Liver (tissue), 9 donors: Measurements from ENCODE around the gene CD96. TPM values are rescaled to one million over a fixed set of nuclear protein-coding genes. Genes with fewer than 3 reads are reported as not detected.

Experiments used
- DNase-seq: peaks from one replicate; pipeline ENCODE4 v3.0.0-alpha.2; 2017; ENCODE audit warnings: low spot score
- H3K27ac ChIP-seq, 2 donors: one replicate each; pipeline ENCODE4 v1.7.0; 2013; ENCODE audit warnings: inconsistent platforms in 2 of 2, low read length in 2 of 2, control low read depth in 1 of 2, low read depth in 1 of 2, mild to moderate bottlenecking in 1 of 2
- H3K27me3 ChIP-seq, 4 donors: one replicate each; pipeline versions ENCODE4 v1.6.1 to v1.7.0; 2013; ENCODE audit warnings: low read length in 3 of 4, inconsistent platforms in 1 of 4, mild to moderate bottlenecking in 1 of 4, moderate library complexity in 1 of 4; ENCODE audit not compliant: control insufficient read depth in 4 of 4, insufficient read depth in 4 of 4
- H3K36me3 ChIP-seq, 4 donors: one replicate each; pipeline versions ENCODE4 v1.6.1 to v1.7.0; 2013; ENCODE audit warnings: low read length in 3 of 4, mild to moderate bottlenecking in 3 of 4, low read depth in 1 of 4, moderate library complexity in 1 of 4; ENCODE audit not compliant: control insufficient read depth in 4 of 4, insufficient read depth in 3 of 4
- H3K4me1 ChIP-seq, 4 donors: one replicate each; pipeline versions ENCODE4 v1.6.1 to v1.7.0; 2013; ENCODE audit warnings: low read length in 3 of 4, mild to moderate bottlenecking in 3 of 4, moderate library complexity in 1 of 4; ENCODE audit not compliant: control insufficient read depth in 4 of 4, insufficient read depth in 4 of 4
- H3K4me3 ChIP-seq, 3 donors: one replicate each; pipeline versions ENCODE4 v1.6.1 to v1.7.0; 2013; ENCODE audit warnings: low read length in 3 of 3, control low read depth in 1 of 3, low read depth in 1 of 3, mild to moderate bottlenecking in 1 of 3
- H3K9ac ChIP-seq, 2 donors: one replicate each; pipeline ENCODE4 v1.7.0; 2013; ENCODE audit warnings: low read length in 2 of 2, mild to moderate bottlenecking in 2 of 2, moderate library complexity in 2 of 2, control low read depth in 1 of 2, low read depth in 1 of 2
- H3K9me3 ChIP-seq, 4 donors: one replicate each; pipeline versions ENCODE4 v1.6.1 to v1.7.0; 2013; ENCODE audit warnings: low read length in 3 of 4; ENCODE audit not compliant: control insufficient read depth in 4 of 4
- EGR1 ChIP-seq, 2 donors: IDR thresholded peaks; 2 replicates each; pipeline ENCODE4 v1.6.1; 2016 to 2018; ENCODE audit warnings: antibody characterized with exemption in 2 of 2, low read depth in 2 of 2
- FOXA1 ChIP-seq: IDR thresholded peaks from 2 replicates; pipeline ENCODE4 v1.6.1; 2016; ENCODE audit warnings: antibody characterized with exemption
- FOXA2 ChIP-seq: IDR thresholded peaks from 2 replicates; pipeline ENCODE4 v1.6.1; 2016; ENCODE audit warnings: antibody characterized with exemption
- GABPA ChIP-seq, 2 donors: IDR thresholded peaks in 1 of 2; conservative IDR thresholded peaks in 1 of 2; 2 replicates each; pipeline ENCODE4 v1.6.1; 2016; ENCODE audit warnings: antibody characterized with exemption in 2 of 2, mild to moderate bottlenecking in 1 of 2, moderate library complexity in 1 of 2
- HNF4A ChIP-seq, 2 donors: conservative IDR thresholded peaks; 2 replicates each; pipeline ENCODE4 v1.6.1; 2016; ENCODE audit warnings: antibody characterized with exemption in 2 of 2, mild to moderate bottlenecking in 2 of 2
- HNF4G ChIP-seq: IDR thresholded peaks from 2 replicates; pipeline ENCODE4 v1.6.1; 2016; ENCODE audit warnings: antibody characterized with exemption
- JUND ChIP-seq, 2 donors: IDR thresholded peaks; 2 replicates each; pipeline ENCODE4 v1.6.1; 2016; ENCODE audit warnings: antibody characterized with exemption in 2 of 2
- MAX ChIP-seq: IDR thresholded peaks from 2 replicates; pipeline ENCODE4 v1.6.1; 2016; ENCODE audit warnings: antibody characterized with exemption
- NR2F2 ChIP-seq: IDR thresholded peaks from 2 replicates; pipeline ENCODE4 v1.6.1; 2016; ENCODE audit warnings: antibody characterized with exemption
- RAD21 ChIP-seq, 2 donors: IDR thresholded peaks; 2 replicates each; pipeline ENCODE4 v1.6.1; 2016; ENCODE audit warnings: antibody characterized with exemption in 2 of 2, mild to moderate bottlenecking in 2 of 2
- RXRA ChIP-seq, 2 donors: IDR thresholded peaks; 2 replicates each; pipeline ENCODE4 v1.6.1; 2017 to 2018; ENCODE audit warnings: antibody characterized with exemption in 2 of 2, mild to moderate bottlenecking in 1 of 2
- SP1 ChIP-seq: IDR thresholded peaks from 2 replicates; pipeline ENCODE4 v1.6.1; 2018; ENCODE audit warnings: antibody characterized with exemption, mild to moderate bottlenecking
- TAF1 ChIP-seq: conservative IDR thresholded peaks from 2 replicates; pipeline ENCODE4 v1.6.1; 2016; ENCODE audit warnings: antibody characterized with exemption, mild to moderate bottlenecking
- YY1 ChIP-seq: IDR thresholded peaks from 2 replicates; pipeline ENCODE4 v1.6.1; 2016; ENCODE audit warnings: antibody characterized with exemption, mild to moderate bottlenecking
- WGBS: extraction: QIAGEN DNeasy Blood & Tissue Kit; methylation state at CpG from one replicate; pipeline ENCODE4 v1.1.7; 2013; 5-methylcytosine and 5-hydroxymethylcytosine counted together
- polyA plus RNA-seq, 2 donors: library from polyadenylated mRNA; stranded (reverse) in 1 of 2; unstranded in 1 of 2; fragments of 200-250 nt in 1 of 2; fragments of >200 nt in 1 of 2; fragmentation: Nextera tagmentation in 1 of 2; extraction: Ambion mirVana in 1 of 2; gene quantifications; one replicate each; pipeline versions ENCODE4 v1.2.1 to v1.2.3, GENCODE V29; 2013 to 2015
- total RNA-seq, 2 donors: library from RNA; depleted of rRNA; stranded (reverse); fragments of >200 nt; gene quantifications; one replicate each; pipeline ENCODE4 v1.2.3, GENCODE V29; 2014
- TF ChIP-seq, protein P1 (sequence below): IDR thresholded peaks from 2 replicates; pipeline ENCODE4 v1.6.1; 2016; ENCODE audit warnings: antibody characterized with exemption
- TF ChIP-seq, protein P2 (sequence below): fragments of 150-350 bp; IDR thresholded peaks from 2 replicates; pipeline ENCODE4 v1.5.1; 2017; ENCODE audit warnings: improper control_type of control experiment, low read depth, low read length; ENCODE audit not compliant: missing input control
- TF ChIP-seq, protein P3 (sequence below): IDR thresholded peaks from 2 replicates; pipeline ENCODE4 v1.6.1; 2016; ENCODE audit warnings: antibody characterized with exemption
- TF ChIP-seq, protein P4 (sequence below): IDR thresholded peaks from 2 replicates; pipeline ENCODE4 v1.6.1; 2016; ENCODE audit warnings: antibody characterized with exemption, mild to moderate bottlenecking
- donor health status: healthy.
- donor health status: healthy.
- donor health status: healthy.
- donor health status: healthy.
- donor health status: healthy.

The CD96 gene
- total and polyA plus RNA-seq, 4 donors = 0.46 to 2.7 (median 0.92) TPM

DNA sequence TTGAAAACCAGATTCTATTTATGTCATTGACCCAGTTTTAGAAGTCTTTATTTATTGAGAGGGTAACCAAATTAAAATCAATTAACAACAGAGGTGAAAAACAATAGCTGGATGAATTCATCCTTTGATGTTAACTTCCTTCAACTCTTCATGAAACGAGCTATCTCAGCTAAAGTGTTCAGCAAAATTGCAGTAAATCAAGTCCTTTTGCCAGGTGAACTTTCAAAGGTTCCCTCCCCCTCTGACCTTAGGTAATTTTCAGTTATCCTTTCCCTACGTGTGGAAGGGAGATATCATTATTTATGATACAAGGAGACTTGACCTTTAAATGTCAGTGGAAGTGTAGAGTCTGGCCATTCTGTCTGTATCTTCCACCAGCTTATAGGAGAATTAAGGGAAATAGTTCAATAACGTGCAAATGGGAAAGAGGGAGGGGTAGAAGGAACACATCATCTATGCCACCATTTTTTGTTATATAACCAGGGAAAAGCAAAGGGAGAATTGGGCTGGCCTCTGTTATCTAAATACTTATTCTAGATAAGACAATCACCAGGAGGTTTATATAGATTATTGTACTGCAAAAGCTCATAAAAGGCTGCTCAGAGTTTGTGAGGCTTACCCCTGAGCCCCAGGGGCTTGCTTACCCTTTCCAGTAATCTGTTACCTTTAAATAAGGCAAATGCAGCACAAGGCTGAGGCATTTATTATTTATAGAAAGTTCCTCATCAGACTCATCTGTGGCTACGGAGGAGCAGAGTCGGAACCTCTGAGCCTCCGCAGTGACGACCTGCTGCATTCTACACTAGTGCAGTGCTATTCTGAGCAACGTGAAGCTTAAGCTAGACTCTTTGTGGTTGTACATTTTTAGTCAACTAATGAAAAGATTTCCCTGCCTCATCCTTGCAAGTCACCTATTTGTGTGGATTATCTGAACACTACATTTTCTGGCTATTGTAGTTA, 150.9 kb downstream of the CD96 start (continued):
- TF ChIP-seq, protein P1, sequence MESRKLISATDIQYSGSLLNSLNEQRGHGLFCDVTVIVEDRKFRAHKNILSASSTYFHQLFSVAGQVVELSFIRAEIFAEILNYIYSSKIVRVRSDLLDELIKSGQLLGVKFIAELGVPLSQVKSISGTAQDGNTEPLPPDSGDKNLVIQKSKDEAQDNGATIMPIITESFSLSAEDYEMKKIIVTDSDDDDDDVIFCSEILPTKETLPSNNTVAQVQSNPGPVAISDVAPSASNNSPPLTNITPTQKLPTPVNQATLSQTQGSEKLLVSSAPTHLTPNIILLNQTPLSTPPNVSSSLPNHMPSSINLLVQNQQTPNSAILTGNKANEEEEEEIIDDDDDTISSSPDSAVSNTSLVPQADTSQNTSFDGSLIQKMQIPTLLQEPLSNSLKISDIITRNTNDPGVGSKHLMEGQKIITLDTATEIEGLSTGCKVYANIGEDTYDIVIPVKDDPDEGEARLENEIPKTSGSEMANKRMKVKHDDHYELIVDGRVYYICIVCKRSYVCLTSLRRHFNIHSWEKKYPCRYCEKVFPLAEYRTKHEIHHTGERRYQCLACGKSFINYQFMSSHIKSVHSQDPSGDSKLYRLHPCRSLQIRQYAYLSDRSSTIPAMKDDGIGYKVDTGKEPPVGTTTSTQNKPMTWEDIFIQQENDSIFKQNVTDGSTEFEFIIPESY = no peak
- no peak for TF ChIP-seq JUND (IDR thresholded peaks at IDR 0.05)
- TF ChIP-seq RAD21 (IDR thresholded peaks at IDR 0.05) = no peak
- TF ChIP-seq GABPA (IDR thresholded peaks at IDR 0.05 in 1 of 2, conservative IDR thresholded peaks at IDR 0.05 in 1 of 2) = no peak

GRCh38 chr3:111694471-111694870, 152.5 kb downstream of the CD96 start:
- no peak overlapping the region for H3K4me3 ChIP-seq
- H3K27me3 ChIP-seq = no peaks in the 10 kb centered on the region
- no peaks in the 10 kb centered on the region for H3K9me3 ChIP-seq
- no peak overlapping the region for H3K27ac ChIP-seq
- H3K4me1 ChIP-seq = no peaks in the 10 kb centered on the region
- TF ChIP-seq EGR1 (IDR thresholded peaks at IDR 0.05; ENCODE audit: low read depth in 2 of 2) (no peak), RXRA (IDR thresholded peaks at IDR 0.05) (no peak), YY1 (no peak), GABPA (IDR thresholded peaks at IDR 0.05 in 1 of 2, conservative IDR thresholded peaks at IDR 0.05 in 1 of 2) (no peak), NR2F2 (no peak), MAX (no peak), SP1 (no peak), JUND (IDR thresholded peaks at IDR 0.05) (no peak), FOXA2 (no peak), RAD21 (IDR thresholded peaks at IDR 0.05) (no peak), FOXA1 (no peak), HNF4A (conservative IDR thresholded peaks at IDR 0.05) (no peak), HNF4G (no peak), TAF1 (no peak)
- TF ChIP-seq, protein P2, sequence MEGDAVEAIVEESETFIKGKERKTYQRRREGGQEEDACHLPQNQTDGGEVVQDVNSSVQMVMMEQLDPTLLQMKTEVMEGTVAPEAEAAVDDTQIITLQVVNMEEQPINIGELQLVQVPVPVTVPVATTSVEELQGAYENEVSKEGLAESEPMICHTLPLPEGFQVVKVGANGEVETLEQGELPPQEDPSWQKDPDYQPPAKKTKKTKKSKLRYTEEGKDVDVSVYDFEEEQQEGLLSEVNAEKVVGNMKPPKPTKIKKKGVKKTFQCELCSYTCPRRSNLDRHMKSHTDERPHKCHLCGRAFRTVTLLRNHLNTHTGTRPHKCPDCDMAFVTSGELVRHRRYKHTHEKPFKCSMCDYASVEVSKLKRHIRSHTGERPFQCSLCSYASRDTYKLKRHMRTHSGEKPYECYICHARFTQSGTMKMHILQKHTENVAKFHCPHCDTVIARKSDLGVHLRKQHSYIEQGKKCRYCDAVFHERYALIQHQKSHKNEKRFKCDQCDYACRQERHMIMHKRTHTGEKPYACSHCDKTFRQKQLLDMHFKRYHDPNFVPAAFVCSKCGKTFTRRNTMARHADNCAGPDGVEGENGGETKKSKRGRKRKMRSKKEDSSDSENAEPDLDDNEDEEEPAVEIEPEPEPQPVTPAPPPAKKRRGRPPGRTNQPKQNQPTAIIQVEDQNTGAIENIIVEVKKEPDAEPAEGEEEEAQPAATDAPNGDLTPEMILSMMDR = no peak
- TF ChIP-seq, protein P1 = no peak
- TF ChIP-seq, protein P3, sequence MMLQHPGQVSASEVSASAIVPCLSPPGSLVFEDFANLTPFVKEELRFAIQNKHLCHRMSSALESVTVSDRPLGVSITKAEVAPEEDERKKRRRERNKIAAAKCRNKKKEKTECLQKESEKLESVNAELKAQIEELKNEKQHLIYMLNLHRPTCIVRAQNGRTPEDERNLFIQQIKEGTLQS = no peak
- TF ChIP-seq, protein P4, sequence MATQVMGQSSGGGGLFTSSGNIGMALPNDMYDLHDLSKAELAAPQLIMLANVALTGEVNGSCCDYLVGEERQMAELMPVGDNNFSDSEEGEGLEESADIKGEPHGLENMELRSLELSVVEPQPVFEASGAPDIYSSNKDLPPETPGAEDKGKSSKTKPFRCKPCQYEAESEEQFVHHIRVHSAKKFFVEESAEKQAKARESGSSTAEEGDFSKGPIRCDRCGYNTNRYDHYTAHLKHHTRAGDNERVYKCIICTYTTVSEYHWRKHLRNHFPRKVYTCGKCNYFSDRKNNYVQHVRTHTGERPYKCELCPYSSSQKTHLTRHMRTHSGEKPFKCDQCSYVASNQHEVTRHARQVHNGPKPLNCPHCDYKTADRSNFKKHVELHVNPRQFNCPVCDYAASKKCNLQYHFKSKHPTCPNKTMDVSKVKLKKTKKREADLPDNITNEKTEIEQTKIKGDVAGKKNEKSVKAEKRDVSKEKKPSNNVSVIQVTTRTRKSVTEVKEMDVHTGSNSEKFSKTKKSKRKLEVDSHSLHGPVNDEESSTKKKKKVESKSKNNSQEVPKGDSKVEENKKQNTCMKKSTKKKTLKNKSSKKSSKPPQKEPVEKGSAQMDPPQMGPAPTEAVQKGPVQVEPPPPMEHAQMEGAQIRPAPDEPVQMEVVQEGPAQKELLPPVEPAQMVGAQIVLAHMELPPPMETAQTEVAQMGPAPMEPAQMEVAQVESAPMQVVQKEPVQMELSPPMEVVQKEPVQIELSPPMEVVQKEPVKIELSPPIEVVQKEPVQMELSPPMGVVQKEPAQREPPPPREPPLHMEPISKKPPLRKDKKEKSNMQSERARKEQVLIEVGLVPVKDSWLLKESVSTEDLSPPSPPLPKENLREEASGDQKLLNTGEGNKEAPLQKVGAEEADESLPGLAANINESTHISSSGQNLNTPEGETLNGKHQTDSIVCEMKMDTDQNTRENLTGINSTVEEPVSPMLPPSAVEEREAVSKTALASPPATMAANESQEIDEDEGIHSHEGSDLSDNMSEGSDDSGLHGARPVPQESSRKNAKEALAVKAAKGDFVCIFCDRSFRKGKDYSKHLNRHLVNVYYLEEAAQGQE = no peak
- whole genome bisulfite sequencing = 100% methylated on average over 2 of the region's 2 CpGs
- DNase-seq = no peak
- no peaks in the 10 kb centered on the region for H3K36me3 ChIP-seq
- no peak overlapping the region for H3K9ac ChIP-seq
